ENCODE results near the gene ATXN10.

The ATXN10 gene

GRCh38 chr22:45664136-45664646 is 7.4 kb upstream of the ATXN10 start:
- TF ChIP-seq CTCF (IDR thresholded peaks at IDR 0.05), result no peak

- no peak for TF ChIP-seq CTCF (IDR thresholded peaks at IDR 0.05)
Measured at GRCh38 chr22:45667486-45667885, 4.1 kb upstream of the ATXN10 start.

GRCh38 chr22:45670981-45671782 is 452 bp upstream of the ATXN10 start:
- no peak for TF ChIP-seq CTCF (IDR thresholded peaks at IDR 0.05)

- no peak for TF ChIP-seq CTCF (IDR thresholded peaks at IDR 0.05)
Measured at GRCh38 chr22:45672564-45673481, 1.2 kb downstream of the ATXN10 start.

GRCh38 chr22:45673482-45674175 is 2.0 kb downstream of the ATXN10 start:
- TF ChIP-seq CTCF (IDR thresholded peaks at IDR 0.05), result no peak

GRCh38 chr22:45676024-45676423 is 4.4 kb downstream of the ATXN10 start:
- no peak for TF ChIP-seq CTCF (IDR thresholded peaks at IDR 0.05)

GRCh38 chr22:45677063-45677462 is 5.4 kb downstream of the ATXN10 start:
- TF ChIP-seq CTCF (IDR thresholded peaks at IDR 0.05), result no peak

All from LNCAP (cell line).